LNCaP clone FGC (cell line): ENCODE results near the gene CORIN.
A peak's percentile ranks its signal among the peaks of the same experiment; 100 is the strongest.
"Not testable (repeated sequence)": the region's sequence is repeated elsewhere in the genome, so short reads cannot be mapped to it uniquely, and the experiment has no call there.

ENCODE experiments used
- DNase-seq: peaks from one replicate; pipeline ENCODE4 v3.0.0-alpha.2; 2011; ENCODE audit warnings: low read depth
- H3K4me3 ChIP-seq: 2 replicates; pipeline ENCODE4 v1.5.1; 2011; ENCODE audit warnings: mild to moderate bottlenecking, low read depth, low read length, control low read depth
- CTCF ChIP-seq: IDR thresholded peaks from 2 replicates; pipeline ENCODE4 v1.5.1; 2012; ENCODE audit warnings: mild to moderate bottlenecking; ENCODE audit not compliant: control insufficient read depth, insufficient read depth; ENCODE audit errors: extremely low read depth

The CORIN gene

GRCh38 chr4:47786958-47787370, 50.9 kb downstream of the CORIN start:
- no peak overlapping the region for H3K4me3 ChIP-seq
- no peak for DNase-seq
- TF ChIP-seq CTCF: no peak

GRCh38 chr4:47785153-47785552, 52.7 kb downstream of the CORIN start:
- H3K4me3 ChIP-seq: no peak overlapping the region
- TF ChIP-seq CTCF: no peak
- no peak for DNase-seq

GRCh38 chr4:47784222-47784621, 53.6 kb downstream of the CORIN start:
- no peak overlapping the region for H3K4me3 ChIP-seq
- peak; percentile 17 for DNase-seq

GRCh38 chr4:47776353-47776752, 61.5 kb downstream of the CORIN start:
- no peak for TF ChIP-seq CTCF
- no peak for DNase-seq
- no peak overlapping the region for H3K4me3 ChIP-seq

More at GRCh38 chr4:47784222-47784621, 53.6 kb downstream of the CORIN start:
- TF ChIP-seq CTCF: no peak

DNA sequence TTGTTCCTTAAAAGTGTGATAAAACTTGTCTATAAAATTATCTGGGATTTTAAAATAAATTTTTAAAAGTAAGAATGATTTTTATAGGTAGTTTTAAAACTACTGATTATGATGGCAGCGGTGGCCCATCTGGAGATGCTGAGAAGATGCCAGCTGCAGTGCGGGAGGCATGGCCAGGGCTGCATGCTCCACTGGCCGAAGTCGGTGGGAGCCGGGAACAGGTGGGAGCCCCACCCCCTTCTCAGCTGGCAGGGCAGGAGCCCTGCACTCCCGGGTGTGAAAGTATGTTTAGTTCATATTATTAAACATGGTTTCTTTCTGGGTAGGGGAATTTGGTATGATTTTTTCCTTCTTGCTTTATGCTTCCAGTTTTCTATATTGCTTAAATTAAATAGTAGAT, 63.8 kb downstream of the CORIN start:
- DNase-seq: no peak
- no peak for TF ChIP-seq CTCF
- H3K4me3 ChIP-seq: no peak overlapping the region

DNA sequence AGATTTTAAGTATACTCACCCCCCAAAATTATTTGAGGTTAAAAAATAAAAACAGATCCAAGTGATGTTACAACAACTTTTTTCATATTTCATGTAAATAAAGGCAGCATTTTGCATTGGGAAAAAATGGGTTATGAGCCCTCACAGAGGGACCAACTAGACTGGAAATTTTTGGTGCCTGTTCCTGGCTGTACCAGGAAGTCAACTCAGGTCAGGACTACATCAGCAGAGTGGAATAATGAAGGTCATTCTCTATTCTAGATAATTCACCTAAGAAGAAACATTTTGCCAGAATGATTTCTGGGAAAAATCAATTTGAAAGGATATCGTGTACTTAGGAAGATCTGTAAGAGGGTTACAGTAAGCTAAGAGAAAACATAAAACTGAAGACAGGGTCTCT, 66.8 kb downstream of the CORIN start:
- no peak for TF ChIP-seq CTCF
- no peak for DNase-seq
- H3K4me3 ChIP-seq: no peak overlapping the region

GRCh38 chr4:47767956-47768355, 69.9 kb downstream of the CORIN start:
- H3K4me3 ChIP-seq, DNase-seq: not testable (repeated sequence)
